ENCODE results near the gene TOGARAM2.

The TOGARAM2 gene

DNA sequence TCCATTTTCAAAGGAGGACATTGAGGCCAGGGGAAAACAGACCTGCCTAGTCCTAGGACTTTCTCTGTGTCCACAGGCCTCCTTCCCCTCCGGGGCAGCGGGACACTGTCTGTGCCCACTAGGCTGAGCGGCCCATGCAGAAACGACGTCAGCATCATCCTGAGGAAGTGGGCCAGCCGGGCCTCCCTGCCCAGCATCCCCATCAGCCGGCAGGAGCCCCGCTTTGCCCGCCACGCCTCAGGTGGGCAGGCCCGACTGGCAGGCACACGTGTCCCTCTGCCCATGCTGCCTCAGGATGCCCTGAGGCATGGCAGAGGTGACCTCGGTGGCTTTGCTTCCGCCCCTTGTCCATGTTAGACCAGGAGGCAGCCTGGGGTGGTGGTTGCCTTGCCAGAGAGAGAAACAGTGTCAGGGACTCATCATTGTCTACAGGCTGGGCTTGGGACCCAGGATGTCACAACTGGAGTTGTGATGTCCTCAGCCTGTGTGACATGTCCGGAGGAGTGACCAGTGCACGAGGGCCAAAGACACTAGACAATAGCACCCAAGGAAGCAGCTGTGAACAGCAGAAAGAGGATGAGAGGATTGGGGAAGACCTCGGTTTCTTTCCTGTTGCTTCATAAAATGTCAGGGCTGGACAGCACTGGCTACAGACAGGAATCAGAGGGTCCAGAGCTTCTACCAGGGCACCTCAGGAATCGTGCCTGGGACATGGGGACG, 36.8 kb downstream of the TOGARAM2 start:
- no peak for DNase-seq (ENCODE audit: low read depth in 2 of 2)

DNA sequence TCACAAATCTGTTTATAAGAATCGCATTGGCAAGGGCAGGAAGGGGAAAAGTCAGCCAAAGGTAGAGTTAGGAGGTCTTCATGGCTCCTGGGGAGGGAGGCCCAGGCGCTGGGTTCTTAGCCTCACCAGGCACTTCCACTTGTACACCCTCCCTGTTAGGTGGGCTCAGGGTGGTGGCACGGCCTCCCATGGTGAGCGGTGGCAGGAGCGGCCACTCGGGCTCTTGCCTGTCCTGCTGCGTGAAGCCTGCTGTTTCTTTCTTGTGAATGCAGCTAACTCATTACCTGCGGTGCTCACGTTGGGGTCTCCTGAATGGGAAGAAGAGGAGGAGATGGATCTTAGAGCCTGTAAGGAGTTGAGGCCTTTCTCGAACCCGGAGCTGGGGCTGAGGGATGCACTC, 40.8 kb downstream of the TOGARAM2 start:
- no peak for DNase-seq (ENCODE audit: low read depth in 2 of 2)

DNA sequence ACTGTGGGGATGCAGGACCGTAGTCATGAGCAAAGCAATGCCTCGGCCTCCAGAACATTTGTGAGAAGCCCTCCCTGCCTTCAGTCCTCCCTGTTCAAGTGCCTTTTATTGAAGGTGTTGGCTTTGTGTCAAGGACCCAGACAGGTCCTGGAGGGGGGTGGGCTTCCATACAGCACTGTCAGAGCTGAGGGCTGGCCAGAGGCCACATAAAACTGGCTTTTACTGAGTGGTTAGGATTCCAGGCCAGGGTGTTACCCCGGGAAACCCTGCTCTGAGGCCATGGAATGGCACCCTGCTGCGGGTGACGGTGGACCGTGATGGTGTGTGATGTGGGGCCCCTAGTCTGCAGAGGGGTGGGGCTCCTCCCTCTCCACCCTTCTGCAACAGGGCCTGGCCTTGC, 41.6 kb downstream of the TOGARAM2 start:
- DNase-seq (ENCODE audit: low read depth in 2 of 2): no peak

DNA sequence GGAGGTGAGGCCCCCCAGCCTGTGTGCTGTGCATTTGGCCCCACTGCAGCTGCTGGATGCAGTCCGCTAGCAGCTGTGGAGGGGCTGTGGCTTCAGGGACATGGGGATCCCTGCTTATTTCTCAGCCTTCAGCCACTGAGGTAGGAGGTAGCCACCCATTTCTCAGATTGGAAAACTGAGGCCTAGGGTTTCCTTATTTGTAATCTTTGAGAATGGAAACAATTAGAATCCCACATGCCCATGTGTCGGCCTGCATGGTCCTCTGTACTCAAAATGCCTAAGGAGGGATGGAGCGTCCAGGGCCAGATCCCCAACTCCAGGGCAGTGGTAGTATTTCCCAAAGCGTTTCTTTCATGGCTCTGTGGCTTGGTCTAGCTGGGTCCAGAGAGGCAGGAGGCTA, 42.1 kb downstream of the TOGARAM2 start:
- no peak for DNase-seq (ENCODE audit: low read depth in 2 of 2)

DNA sequence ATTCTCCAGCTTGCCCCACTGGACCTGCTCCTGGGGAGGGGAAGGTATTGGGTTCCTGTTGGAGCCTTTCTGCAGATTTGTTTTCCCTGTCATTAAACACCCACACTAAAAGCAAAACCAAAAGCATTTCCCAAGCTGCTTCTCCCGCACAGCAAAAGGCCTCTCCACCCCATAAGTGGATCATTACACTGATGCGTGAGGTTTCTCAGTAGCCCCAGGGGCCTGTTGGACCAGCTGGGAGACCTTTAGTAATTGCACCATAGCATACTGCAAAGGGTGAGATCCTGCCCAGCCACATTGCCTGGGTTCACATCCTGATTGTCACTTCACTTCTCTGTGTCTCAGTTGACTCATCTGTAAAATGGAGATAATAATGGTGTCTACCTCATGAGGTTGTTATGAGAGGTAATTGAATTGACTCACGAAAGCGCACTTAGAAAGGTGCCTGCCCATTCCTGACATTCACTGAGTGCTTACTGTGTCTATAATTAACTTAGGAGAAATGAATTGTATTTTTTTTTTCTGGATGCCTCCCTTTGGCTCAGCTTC, 43.9 kb downstream of the TOGARAM2 start:
- no peak for DNase-seq (ENCODE audit: low read depth in 2 of 2)

DNA sequence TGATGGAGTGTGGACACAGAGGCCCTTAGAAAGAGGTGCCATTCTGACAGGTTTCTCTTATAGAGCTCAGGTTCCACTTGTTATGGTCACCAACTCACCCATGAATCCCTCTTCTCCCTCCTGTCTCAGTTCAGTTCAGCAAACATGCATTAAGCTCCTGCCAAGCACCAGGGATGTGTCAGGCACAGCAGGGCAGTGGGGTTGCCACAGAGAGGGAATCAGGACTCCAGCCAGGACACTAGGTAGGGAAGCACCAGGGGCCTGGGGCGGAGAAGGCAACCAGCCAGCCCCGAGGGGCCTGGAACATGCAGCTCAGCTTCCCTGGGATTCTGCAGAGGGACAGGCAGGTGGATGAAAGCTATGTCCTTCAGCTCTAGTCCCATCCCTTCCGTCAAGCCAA, 44.6 kb downstream of the TOGARAM2 start:
- DNase-seq (ENCODE audit: low read depth in 2 of 2): no peak

DNA sequence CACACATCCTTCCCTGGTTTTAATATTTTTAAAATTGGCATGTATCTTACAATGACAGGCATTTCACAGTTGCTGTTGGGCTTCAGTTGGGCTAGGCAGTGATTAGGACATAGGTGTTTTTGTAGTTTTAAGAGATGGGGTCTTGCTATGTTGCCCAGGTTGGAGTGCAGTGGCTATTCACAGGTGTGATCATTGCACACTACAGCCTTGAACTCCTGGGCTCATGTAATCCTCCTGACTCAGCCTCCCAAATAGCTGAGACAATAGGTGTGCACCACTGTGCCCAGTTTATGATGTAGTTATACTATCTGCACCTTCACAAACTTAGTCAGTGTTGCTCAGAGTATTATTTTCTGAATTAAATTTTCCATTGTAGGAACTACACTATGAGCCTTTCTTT, 49.9 kb downstream of the TOGARAM2 start:
- no peak for DNase-seq (ENCODE audit: low read depth in 2 of 2)

DNA sequence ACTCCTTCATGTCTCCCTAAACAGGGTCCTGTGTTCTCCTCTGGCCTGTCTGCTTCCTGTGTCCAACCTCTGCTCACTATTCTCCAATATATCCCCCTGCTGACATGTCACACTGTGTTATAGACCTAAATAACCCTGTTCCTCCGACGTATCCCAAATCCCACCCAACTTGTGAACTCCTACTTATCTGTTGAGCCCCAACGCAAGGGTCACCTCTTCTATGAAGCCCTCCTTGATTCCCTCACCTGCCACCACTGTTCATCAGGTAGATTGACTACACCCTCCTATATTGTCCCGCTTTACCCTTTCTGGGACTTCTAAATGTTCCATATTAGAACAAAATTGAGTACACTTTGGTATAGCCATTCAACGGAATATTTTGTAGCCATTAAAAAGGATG, 51.1 kb downstream of the TOGARAM2 start:
- DNase-seq (ENCODE audit: low read depth in 2 of 2): no peak

DNA sequence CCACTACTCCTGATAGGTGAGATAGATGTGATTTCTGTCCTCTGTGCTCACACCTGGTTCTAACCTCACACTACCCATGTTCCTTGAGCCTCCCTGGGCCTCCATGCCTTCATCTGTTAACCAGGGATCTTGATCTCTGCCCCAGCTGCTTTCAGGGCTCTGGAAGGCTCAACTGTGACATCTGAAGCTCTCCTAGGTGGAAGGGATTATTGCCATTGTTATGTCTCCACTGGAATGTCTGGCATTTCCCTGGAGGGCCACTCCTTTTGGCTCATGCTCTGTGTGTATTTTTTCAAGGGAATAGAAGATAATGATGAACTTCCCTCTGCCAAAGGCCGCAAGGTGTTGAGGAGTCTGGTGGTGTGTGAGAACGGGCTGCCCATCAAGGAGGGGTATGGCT, 52.1 kb downstream of the TOGARAM2 start:
- DNase-seq (ENCODE audit: low read depth in 2 of 2): no peak

DNA sequence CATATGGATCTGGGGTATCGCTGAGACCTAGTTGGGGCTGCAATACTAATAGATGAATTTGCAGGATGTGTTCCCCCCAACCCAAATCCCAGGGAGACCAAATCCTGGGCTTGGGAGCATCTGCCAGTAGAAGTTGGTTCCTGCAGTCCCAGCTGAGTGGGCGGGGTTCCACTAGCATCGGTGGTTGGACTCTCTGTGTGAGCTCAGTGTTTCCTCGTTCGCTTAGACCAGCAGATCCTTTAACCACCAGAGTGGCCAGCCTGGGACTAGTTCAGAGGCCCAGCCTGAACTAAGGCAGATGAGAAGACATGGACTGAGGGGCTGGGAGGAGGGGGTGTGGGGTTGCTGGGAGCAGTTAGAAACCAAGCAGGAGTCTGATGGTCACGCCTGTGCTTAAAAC, 52.6 kb downstream of the TOGARAM2 start:
- no peak for DNase-seq (ENCODE audit: low read depth in 2 of 2)

DNA sequence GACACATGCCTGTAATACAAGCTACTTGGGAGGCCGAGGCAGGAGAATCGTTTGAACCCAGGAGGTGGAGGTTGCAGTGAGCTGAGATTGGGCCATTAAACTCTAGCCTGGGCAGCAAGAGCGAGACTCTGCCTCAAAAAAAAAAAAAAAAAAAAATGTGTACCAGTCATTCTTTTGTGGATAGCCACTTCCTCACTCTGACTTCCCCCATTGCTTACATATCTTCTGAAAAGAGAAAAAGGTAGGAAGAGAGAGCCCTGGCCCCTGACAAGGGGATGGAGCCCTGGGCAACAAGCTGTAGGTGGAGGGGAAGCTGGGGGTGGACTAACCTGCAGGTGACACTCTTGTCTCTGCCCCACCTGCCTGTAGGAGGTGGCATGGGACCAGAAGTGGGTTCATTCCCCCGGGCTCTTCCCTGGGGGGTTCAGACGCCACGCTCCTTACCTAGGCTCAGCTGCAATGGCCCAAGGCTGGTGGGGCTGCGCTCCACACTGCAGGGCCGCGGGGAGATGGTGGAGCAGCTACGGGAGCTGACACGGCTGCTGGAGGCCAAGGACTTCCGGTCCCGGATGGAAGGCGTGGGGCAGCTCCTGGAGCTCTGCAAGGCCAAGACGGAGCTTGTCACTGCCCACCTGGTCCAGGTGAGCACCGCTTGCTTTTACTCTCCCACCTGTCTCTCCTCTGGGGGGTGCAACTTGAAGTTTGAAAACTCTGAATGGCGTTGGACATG, 54.1 kb downstream of the TOGARAM2 start:
- DNase-seq (ENCODE audit: low read depth in 2 of 2): no peak

DNA sequence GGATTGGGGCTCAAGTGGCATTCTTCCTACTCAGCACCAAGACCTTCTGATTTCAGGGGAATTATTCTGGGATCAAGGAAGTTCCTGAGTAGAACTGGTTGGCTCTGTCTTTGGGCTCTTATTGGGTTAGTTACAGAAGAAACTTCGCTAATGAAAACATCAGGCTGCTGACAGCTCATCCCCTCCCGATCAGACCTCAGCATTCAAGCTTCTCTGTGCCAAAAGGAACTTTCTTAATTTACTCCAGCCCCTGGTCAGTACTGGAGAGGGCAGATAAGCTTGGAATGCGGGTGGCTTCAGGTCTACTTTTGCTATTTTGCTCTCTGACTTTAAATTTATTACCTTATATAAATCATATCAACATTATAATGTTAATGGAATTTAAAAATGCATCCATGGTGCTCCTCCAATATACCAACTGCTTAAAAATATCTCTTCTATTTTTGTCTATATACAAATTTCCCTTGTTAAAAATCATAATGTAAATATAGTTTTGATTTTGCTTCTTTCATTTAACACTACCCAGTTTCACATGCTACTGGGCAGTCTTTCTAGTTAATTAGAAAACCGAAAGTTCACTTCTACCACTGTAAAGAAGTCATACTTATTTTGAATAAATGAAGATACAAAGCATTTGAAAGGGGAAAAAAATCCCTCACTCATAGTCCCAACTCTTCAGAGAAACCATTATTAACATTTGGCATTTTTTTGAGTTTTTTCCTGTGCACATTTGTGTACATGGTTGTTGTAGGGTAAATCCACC, 58.8 kb downstream of the TOGARAM2 start:
- DNase-seq (ENCODE audit: low read depth in 2 of 2): no peak

DNA sequence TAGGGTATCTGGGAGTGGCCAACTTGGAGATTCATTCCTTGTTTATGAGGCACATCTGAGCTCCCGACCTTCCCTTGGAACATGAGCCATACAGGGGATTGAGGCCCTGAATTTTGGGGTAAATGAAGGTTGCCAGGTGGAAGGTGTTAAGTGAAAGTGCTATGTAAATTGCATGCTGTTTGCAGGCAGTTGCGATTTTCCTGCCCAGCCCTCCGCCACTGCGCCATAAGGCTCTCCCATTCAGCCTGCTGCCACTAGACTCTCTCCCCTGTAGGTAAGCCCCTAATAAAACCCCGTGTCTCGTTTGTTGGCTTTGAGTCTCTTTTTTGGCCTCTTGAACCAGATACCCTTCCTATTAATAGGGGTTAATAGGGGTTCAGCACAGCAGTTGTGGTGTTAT, 59.5 kb downstream of the TOGARAM2 start:
- DNase-seq (ENCODE audit: low read depth in 2 of 2): no peak

DNA sequence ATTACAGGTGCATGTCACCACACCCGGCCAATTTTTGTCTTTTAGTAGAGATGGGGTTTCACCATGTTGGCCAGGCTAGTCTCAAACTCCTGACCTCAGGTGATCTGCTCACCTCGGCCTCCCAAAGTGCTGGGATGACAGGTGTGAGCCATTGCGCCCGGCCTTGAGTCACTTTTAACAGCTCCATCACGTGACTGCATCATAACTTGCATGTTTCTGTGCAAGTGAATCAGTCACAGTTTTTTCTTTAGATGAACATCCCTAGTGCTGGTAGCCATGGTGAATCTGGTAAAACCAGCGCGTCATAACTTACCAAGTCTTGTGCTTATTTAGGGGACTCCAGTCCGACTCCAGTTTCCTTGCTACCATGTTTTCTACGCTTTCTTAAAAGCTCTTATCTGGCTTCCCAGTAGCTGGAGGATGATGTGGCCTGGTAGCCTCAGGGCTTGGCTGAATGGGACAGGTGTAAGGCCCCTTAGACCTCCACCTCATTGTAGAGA, 60.1 kb downstream of the TOGARAM2 start:
- no peak for DNase-seq (ENCODE audit: low read depth in 2 of 2)

DNA sequence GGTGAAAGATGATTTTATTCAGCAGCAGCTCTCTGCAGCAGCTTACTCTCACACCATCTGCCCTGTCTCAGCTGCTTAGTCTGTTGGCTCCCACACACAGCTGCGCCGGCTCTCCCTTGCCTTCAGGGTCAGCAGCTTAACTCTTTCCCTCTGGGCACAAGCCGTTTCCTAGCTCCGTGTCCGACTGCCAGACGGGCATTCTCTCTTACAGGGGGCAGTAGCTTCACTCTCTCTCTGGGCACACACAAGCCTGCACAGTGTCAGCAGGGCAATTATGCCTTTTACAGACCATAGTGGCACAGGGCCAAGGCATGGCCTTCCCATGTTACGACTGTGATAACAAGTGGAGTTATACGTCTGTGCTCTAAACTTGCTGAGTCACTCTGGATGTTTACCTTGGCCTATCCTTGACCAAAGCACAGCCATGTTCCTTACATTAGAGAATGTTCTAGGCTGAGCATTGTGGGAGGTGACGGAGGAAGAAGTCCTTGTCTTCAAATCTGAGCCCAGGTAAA, 61.5 kb downstream of the TOGARAM2 start:
- no peak for DNase-seq (ENCODE audit: low read depth in 2 of 2)

DNA sequence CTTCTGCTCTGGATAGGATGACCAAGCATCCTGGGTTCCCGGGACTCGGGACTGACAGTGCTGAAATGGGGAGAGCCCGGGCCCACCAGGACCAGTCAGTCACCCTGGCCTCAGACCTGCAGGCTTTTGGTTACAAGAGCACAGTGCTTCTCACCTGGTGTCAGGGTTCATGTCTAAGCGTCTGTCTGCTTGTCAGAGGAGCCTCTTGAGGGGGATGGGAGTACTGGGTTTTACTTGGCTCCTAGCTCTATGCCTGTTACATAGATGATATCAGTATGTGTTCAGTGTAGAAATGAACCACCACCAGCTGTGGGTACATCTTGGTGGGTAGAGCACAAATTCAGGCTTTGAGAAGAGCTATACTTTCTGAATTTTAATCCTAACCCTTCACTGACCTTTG, 63.4 kb downstream of the TOGARAM2 start:
- DNase-seq (ENCODE audit: low read depth in 2 of 2): no peak

DNA sequence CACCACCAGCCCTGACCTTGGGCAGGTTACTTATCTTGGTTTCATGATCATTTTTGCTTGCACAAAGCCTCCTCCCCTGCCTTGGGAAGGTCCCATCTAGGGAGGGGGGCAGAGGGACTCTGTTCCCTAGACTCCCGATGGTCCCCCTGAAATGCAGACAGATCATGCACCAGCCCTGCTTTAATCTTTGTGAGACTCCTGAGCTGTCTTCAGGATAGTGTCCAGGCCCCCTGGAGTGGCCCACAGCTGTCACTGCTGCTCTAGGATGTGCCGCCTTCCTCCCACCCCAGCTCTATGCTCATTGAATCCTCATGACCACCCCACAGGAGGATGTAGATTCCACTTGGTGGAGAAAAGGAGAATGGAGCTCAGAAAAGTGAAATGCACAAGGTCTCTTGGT, 65.2 kb downstream of the TOGARAM2 start:
- no peak for DNase-seq (ENCODE audit: low read depth in 2 of 2)

DNA sequence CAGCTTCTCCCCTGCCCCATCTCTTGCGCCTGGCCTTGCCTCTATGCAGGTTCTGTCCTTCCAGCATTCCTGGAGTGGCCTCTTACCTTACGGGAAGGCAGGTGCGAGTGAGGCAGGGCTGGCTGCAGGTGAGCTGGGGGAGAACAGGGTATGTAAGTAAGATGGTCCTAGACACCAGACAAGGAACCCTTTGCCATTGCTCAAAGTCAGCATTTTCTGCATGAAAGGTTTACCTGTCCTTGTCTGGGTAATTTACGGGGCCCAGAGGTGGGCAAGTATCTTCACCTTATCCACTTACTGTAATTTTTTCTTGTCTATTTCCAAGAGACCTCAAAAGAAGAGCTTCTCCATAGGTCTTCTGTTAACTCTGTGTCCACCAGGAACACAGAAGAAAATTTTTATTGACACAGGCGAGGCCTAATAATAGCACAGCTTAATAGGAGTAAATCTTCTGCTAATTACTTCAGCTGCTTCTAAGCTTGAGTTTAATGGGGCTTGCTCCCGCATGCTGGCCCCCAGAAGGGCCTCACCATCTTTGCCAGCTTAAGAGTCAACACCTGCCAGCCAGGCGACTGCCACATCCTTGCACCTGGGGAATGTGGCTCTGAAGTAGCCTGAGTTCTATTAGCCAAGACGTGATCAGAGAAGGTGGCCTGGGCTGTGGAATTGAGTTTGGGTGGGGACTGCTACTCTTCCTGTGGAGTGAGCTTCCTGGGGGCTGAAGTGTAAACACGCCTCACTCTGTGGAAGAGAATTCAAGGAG, 66.2 kb downstream of the TOGARAM2 start:
- no peak for DNase-seq (ENCODE audit: low read depth in 2 of 2)

DNA sequence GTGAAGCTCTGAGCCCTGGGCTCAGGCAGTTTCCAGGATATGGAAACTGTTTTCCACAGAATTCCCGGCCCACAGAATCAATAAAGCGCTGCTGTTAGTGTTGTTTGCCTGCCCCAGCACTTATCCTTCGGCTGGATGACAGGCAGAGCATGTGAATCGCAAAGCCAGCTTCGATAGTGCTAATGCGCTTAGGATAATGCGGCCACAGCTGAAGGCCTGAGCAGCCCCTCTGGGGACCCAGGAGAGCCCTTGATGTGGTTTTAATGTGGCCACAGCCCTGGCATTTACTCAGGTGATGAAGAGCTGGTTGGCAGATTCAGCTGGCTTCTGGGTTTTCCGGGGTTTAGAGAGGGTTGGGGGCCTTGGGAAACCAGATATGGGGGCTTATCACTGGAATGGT, 69.5 kb downstream of the TOGARAM2 start:
- DNase-seq (ENCODE audit: low read depth in 2 of 2): no peak

DNA sequence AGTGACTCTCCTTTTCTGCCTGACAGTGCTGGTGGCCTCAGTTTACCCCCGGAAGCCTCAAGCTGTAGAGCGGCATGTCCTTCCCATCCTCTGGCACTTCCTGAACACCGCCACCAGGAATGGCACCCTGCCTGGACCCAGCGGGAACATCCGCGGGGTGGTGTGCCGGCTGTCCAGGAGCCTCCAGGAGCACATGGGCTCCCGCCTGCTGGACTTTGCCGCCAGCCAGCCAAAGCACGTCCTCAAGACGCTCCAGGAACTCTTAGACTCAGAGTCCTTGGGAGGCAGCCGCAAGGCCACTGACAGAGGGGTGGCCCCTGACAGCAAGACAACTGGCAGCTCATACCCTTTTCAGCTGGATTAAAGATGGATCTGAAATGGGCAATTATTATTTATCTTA, 70.6 kb downstream of the TOGARAM2 start:
- no peak for DNase-seq (ENCODE audit: low read depth in 2 of 2)

DNA sequence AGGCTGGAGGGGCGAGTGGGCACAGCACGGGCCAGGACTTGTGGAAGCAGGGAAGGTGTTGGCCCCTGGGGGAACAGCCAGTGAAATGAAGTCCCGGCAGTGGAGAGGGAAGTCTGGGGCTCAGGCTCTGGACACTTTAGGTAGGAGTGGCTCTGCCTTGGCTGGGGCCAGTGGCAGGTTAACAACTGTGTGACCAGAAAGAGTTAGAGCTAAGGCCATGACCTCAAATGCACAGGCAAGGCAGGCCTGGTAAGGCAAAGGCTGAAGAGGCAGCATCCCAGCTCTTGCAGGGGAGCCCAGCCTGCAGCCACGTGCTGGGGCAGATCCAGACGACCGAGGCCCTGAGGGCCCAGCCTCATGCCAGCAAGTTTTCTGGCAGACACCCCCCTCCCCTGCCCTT, 71.7 kb downstream of the TOGARAM2 start:
- no peak for DNase-seq (ENCODE audit: low read depth in 2 of 2)

Measured in stimulated activated CD8-positive, alpha-beta memory T cell treated with anti-CD3 and anti-CD28 coated beads, Interleukin-15, amount 100 ng/mL, for 48 hours (primary cell).